Sigmoid colon (tissue), 7 donors: ENCODE measurements around the gene SERPINA5. TPM values are rescaled to one million over a fixed set of nuclear protein-coding genes. Genes with fewer than 3 reads are reported as not detected.

Experiments
- DNase-seq: peaks from one replicate; pipeline ENCODE4 v3.0.0-alpha.2; 2019
- H3K27ac ChIP-seq, 4 donors: fragments of 200-600 bp; sonication (generic); one replicate each; pipeline ENCODE4 v1.5.1; 2016 to 2019; ENCODE audit warnings: mild to moderate bottlenecking in 1 of 4
- H3K27me3 ChIP-seq, 3 donors: fragments of 200-600 bp; sonication (generic); one replicate each; pipeline ENCODE4 v1.5.1; 2019; ENCODE audit warnings: mild to moderate bottlenecking in 1 of 3
- H3K36me3 ChIP-seq, 4 donors: fragments of 200-600 bp; sonication (generic); one replicate each; pipeline ENCODE4 v1.5.1; 2016 to 2019
- H3K4me1 ChIP-seq, 4 donors: fragments of 200-600 bp; sonication (generic); one replicate each; pipeline ENCODE4 v1.5.1; 2017 to 2019
- H3K4me3 ChIP-seq, 4 donors: fragments of 200-600 bp; sonication (generic); one replicate each; pipeline ENCODE4 v1.5.1; 2017 to 2019; ENCODE audit warnings: mild to moderate bottlenecking in 2 of 4, moderate library complexity in 1 of 4
- H3K9me3 ChIP-seq, 4 donors: fragments of 200-600 bp in 3 of 4; sonication (generic) in 3 of 4; one replicate each; pipeline versions ENCODE4 v1.5.1 to v1.6.1; 2013 to 2019
- CTCF ChIP-seq, 4 experiments: fragments of 450-650 bp in 3 of 4; fragments of 200-600 bp in 1 of 4; IDR thresholded peaks; one replicate each; pipeline ENCODE4 v1.5.1; 2016 to 2019; ENCODE audit warnings: antibody characterized with exemption in 4 of 4, mild to moderate bottlenecking in 3 of 4, moderate library complexity in 2 of 4
- EP300 ChIP-seq, 4 donors: sonication (generic); formaldehyde crosslinking; IDR thresholded peaks; one replicate each; pipeline ENCODE4 v1.6.1; 2017; ENCODE audit warnings: antibody characterized with exemption in 4 of 4
- POLR2A ChIP-seq, 2 donors: fragments of 450-650 bp; IDR thresholded peaks; one replicate each; pipeline ENCODE4 v1.6.1; 2016; ENCODE audit warnings: antibody characterized with exemption in 2 of 2, mild to moderate bottlenecking in 2 of 2, moderate library complexity in 2 of 2
- POLR2AphosphoS5 ChIP-seq, 4 donors: sonication (generic); formaldehyde crosslinking; IDR thresholded peaks; one replicate each; pipeline ENCODE4 v1.6.1; 2017; ENCODE audit warnings: antibody characterized with exemption in 4 of 4
- WGBS, 2 donors: extraction: QIAGEN DNeasy Blood & Tissue Kit; methylation state at CpG; one replicate each; pipeline ENCODE4 v1.1.7; 2013; 5-methylcytosine and 5-hydroxymethylcytosine counted together
- intact Hi-C: fragments of 100-400 bp; cut with DNase I; formaldehyde crosslinking; loops from one replicate; pipeline ENCODE4 v1.15.1; 2023
- polyA plus RNA-seq, 3 donors: library from polyadenylated mRNA; stranded (reverse); fragments of 200-250 nt; gene quantifications; one replicate each; pipeline ENCODE4 v1.2.3, GENCODE V29; 2013
- total RNA-seq, 4 donors: library from RNA; depleted of rRNA; stranded (reverse); fragments of >200 nt; gene quantifications; one replicate each; pipeline ENCODE4 v1.1.0, GENCODE V29; 2016
- donor health status: healthy with polysubstance abuse.
- donor health status: Bipolar disorder and iron deficiency.
- donor health status: healthy.

SERPINA5 gene
- total and polyA plus RNA-seq, 7 donors = 0.69 to 9.3 (median 3.2) TPM; not detected in 1

GRCh38 chr14:94623856-94624499, 42.8 kb downstream of the SERPINA5 start:
- WGBS, 2 donors = 79 to 82% methylated on average over 7 of the region's 7 CpGs
- DNase-seq = peak; percentile 54
- intact Hi-C loops = no loop called here

GRCh38 chr14:94624537-94625352, 43.5 kb downstream of the SERPINA5 start:
- peak; percentile 17 for DNase-seq
- TF ChIP-seq POLR2A (IDR thresholded peaks at IDR 0.05) (no peak), EP300 (IDR thresholded peaks at IDR 0.05) (no peak), POLR2AphosphoS5 (IDR thresholded peaks at IDR 0.05) (no peak), CTCF (IDR thresholded peaks at IDR 0.05) (no peak)
- H3K27ac ChIP-seq = no peak overlapping the region
- no peaks in the 10 kb centered on the region for H3K36me3 ChIP-seq
- no peaks in the 10 kb centered on the region for H3K27me3 ChIP-seq
- WGBS, 2 donors = 79 to 82% methylated on average over 10 of the region's 10 CpGs
- intact Hi-C loops = no loop called here
- no peak overlapping the region for H3K4me3 ChIP-seq
- H3K9me3 ChIP-seq = no peaks in the 10 kb centered on the region
- H3K4me1 ChIP-seq = no peaks in the 10 kb centered on the region

More at GRCh38 chr14:94623856-94624499, 42.8 kb downstream of the SERPINA5 start:
- no peaks in the 10 kb centered on the region for H3K27me3 ChIP-seq
- no peaks in the 10 kb centered on the region for H3K36me3 ChIP-seq
- H3K27ac ChIP-seq = no peak overlapping the region
- TF ChIP-seq CTCF (IDR thresholded peaks at IDR 0.05) = no peak
- TF ChIP-seq POLR2AphosphoS5 (IDR thresholded peaks at IDR 0.05) = no peak
- TF ChIP-seq EP300 (IDR thresholded peaks at IDR 0.05) = no peak
- TF ChIP-seq POLR2A (IDR thresholded peaks at IDR 0.05) = no peak
- H3K4me3 ChIP-seq = no peak overlapping the region
- peaks cover 0 to 3% (median under 1%) of the 10 kb centered on the region in 4 donors for H3K9me3 ChIP-seq
- no peaks in the 10 kb centered on the region for H3K4me1 ChIP-seq

- DNase-seq = no peak
- Histone ChIP-seq H3K27ac (no peak overlapping the region), H3K4me3 (no peak overlapping the region), H3K4me1 (no peaks in the 10 kb centered on the region), H3K36me3 (no peaks in the 10 kb centered on the region), H3K9me3 (no peaks in the 10 kb centered on the region), H3K27me3 (no peaks in the 10 kb centered on the region)
- TF ChIP-seq EP300 (IDR thresholded peaks at IDR 0.05) (no peak), POLR2AphosphoS5 (IDR thresholded peaks at IDR 0.05) (no peak), CTCF (IDR thresholded peaks at IDR 0.05) (no peak), POLR2A (IDR thresholded peaks at IDR 0.05) (no peak)
- 70% methylated on average over 2 of the region's 2 CpGs for WGBS, 2 donors
- intact Hi-C loops = no loop called here
Measured at GRCh38 chr14:94625353-94625635, 44.1 kb downstream of the SERPINA5 start.

GRCh38 chr14:94628578-94628977, 47.4 kb downstream of the SERPINA5 start:
- no peaks in the 10 kb centered on the region for H3K4me1 ChIP-seq
- 79% methylated on average over 5 of the region's 5 CpGs for WGBS, 2 donors
- intact Hi-C loops = no loop called here
- H3K27ac ChIP-seq = no peak overlapping the region
- no peak overlapping the region for H3K4me3 ChIP-seq
- H3K9me3 ChIP-seq = no peaks in the 10 kb centered on the region
- no peaks in the 10 kb centered on the region for H3K36me3 ChIP-seq
- TF ChIP-seq POLR2A (IDR thresholded peaks at IDR 0.05) (no peak), POLR2AphosphoS5 (IDR thresholded peaks at IDR 0.05) (no peak), EP300 (IDR thresholded peaks at IDR 0.05) (no peak), CTCF (IDR thresholded peaks at IDR 0.05) (no peak)
- peak; percentile 2 for DNase-seq
- H3K27me3 ChIP-seq = no peaks in the 10 kb centered on the region
